GM18873 (cell line): ENCODE measurements around the gene ZBTB1.

ENCODE experiments used
- ATAC-seq: cut with Tn5 transposase; IDR thresholded peaks from one replicate; pipeline ENCODE4 v1.9.1; 2021; ENCODE audit warnings: mild to moderate bottlenecking, moderate library complexity, moderate number of reproducible peaks; ENCODE audit not compliant: unreplicated experiment, low FRiP score

ZBTB1 gene

GRCh38 chr14:64504310-64504896, at the start of gene ZBTB1:
TSS of gene ZBTB1 (plus strand) at chr14:64504770. CDS start at chr14:64521505, 16,735 bp downstream.
- peak; percentile 14 for ATAC-seq

- ATAC-seq = no peak
These were observed 45.0 kb upstream of the ZBTB1 start for GRCh38 chr14:64459405-64460136.

GRCh38 chr14:64461221-64461620, 43.3 kb upstream of the ZBTB1 start:
- no peak for ATAC-seq

GRCh38 chr14:64463195-64463594, 41.4 kb upstream of the ZBTB1 start:
- no peak for ATAC-seq

GRCh38 chr14:64463873-64464272, 40.7 kb upstream of the ZBTB1 start:
- no peak for ATAC-seq

- ATAC-seq = no peak
These were observed 39.9 kb upstream of the ZBTB1 start for GRCh38 chr14:64464651-64465050.

- ATAC-seq = no peak
These were observed 39.3 kb upstream of the ZBTB1 start, which contains the start of gene AKAP5 for GRCh38 chr14:64465191-64465822. TSS of gene AKAP5 (plus strand) at chr14:64465499. CDS start at chr14:64468395, 2,896 bp downstream.

GRCh38 chr14:64465831-64466554, 38.6 kb upstream of the ZBTB1 start:
- ATAC-seq = no peak

- no peak for ATAC-seq
These were observed 37.5 kb upstream of the ZBTB1 start for GRCh38 chr14:64467101-64467500.

GRCh38 chr14:64467566-64467965, 37.0 kb upstream of the ZBTB1 start:
- no peak for ATAC-seq

- no peak for ATAC-seq
These were observed 36.1 kb upstream of the ZBTB1 start for GRCh38 chr14:64468451-64468850.

- ATAC-seq = no peak
These were observed 30.5 kb upstream of the ZBTB1 start for GRCh38 chr14:64474041-64474440.

- no peak for ATAC-seq
These were observed 29.9 kb upstream of the ZBTB1 start for GRCh38 chr14:64474698-64475097.

GRCh38 chr14:64475585-64476273, 28.8 kb upstream of the ZBTB1 start:
- no peak for ATAC-seq

GRCh38 chr14:64476438-64476837, 28.1 kb upstream of the ZBTB1 start:
- ATAC-seq = no peak

- no peak for ATAC-seq
These were observed 25.8 kb upstream of the ZBTB1 start for GRCh38 chr14:64478634-64479250.

GRCh38 chr14:64488590-64489099, 15.9 kb upstream of the ZBTB1 start:
- ATAC-seq = no peak

GRCh38 chr14:64491637-64492036, 12.9 kb upstream of the ZBTB1 start:
- ATAC-seq = no peak

GRCh38 chr14:64493455-64493854, 11.1 kb upstream of the ZBTB1 start:
- ATAC-seq = no peak

- no peak for ATAC-seq
These were observed 9.3 kb upstream of the ZBTB1 start for GRCh38 chr14:64495252-64495651.
